Vagina (tissue), 2 donors: Measurements from ENCODE around the gene WNT2B. TPM values are rescaled to one million over a fixed set of nuclear protein-coding genes. Genes with fewer than 3 reads are reported as not detected.
"Not testable (repeated sequence)": the region's sequence is repeated elsewhere in the genome, so short reads cannot be mapped to it uniquely, and the experiment has no call there.

ENCODE experiments used
- DNase-seq, 2 donors: peaks; one replicate each; pipeline ENCODE4 v3.0.0-alpha.2; 2017; ENCODE audit errors: extremely low spot score in 2 of 2
- H3K27ac ChIP-seq: fragments of 200-600 bp; sonication (generic); one replicate; pipeline ENCODE4 v1.5.1; 2019
- H3K27me3 ChIP-seq: fragments of 200-600 bp; sonication (generic); one replicate; pipeline ENCODE4 v1.5.1; 2019
- H3K36me3 ChIP-seq, 2 donors: fragments of 200-600 bp; sonication (generic); one replicate each; pipeline ENCODE4 v1.5.1; 2017 to 2019
- H3K4me1 ChIP-seq: fragments of 200-600 bp; sonication (generic); one replicate; pipeline ENCODE4 v1.5.1; 2019
- H3K4me3 ChIP-seq, 2 donors: fragments of 200-600 bp; sonication (generic); 1 replicate in 1 of 2; 2 replicates in 1 of 2; pipeline ENCODE4 v1.5.1; 2016 to 2019
- H3K9me3 ChIP-seq: fragments of 200-600 bp; sonication (generic); one replicate; pipeline ENCODE4 v1.5.1; 2019
- CTCF ChIP-seq, 3 experiments: fragments of 450-650 bp in 2 of 3; fragments of 200-600 bp in 1 of 3; sonication (generic) in 1 of 3; IDR thresholded peaks; one replicate each; pipeline ENCODE4 v1.5.1; 2017 to 2019; ENCODE audit warnings: antibody characterized with exemption in 3 of 3, mild to moderate bottlenecking in 2 of 3, moderate library complexity in 2 of 3
- POLR2A ChIP-seq, 2 donors: fragments of 450-650 bp; IDR thresholded peaks; one replicate each; pipeline ENCODE4 v1.6.1; 2017; ENCODE audit warnings: antibody characterized with exemption in 2 of 2, mild to moderate bottlenecking in 2 of 2, moderate library complexity in 2 of 2
- POLR2AphosphoS5 ChIP-seq, 2 donors: sonication (generic); formaldehyde crosslinking; IDR thresholded peaks; one replicate each; pipeline ENCODE4 v1.9.0; 2017; ENCODE audit warnings: antibody characterized with exemption in 2 of 2, mild to moderate bottlenecking in 2 of 2, low read depth in 1 of 2; ENCODE audit not compliant: insufficient read depth in 1 of 2
- intact Hi-C: fragments of 100-400 bp; cut with DNase I; formaldehyde crosslinking; loops from one replicate; pipeline ENCODE4 v1.15.1; 2023
- total RNA-seq: library from RNA; depleted of rRNA; stranded (reverse); fragments of >200 nt; gene quantifications from one replicate; pipeline ENCODE4 v1.2.3, GENCODE V29; 2016

Gene WNT2B
- total RNA-seq, 1 donor from 2014 or later: 16.0 TPM

- no peaks in the 10 kb centered on the region for H3K27me3 ChIP-seq
- peak overlapping the region; percentile 81 for H3K27ac ChIP-seq
- H3K9me3 ChIP-seq: no peaks in the 10 kb centered on the region
- no peak for TF ChIP-seq POLR2A (IDR thresholded peaks at IDR 0.05)
- TF ChIP-seq POLR2AphosphoS5 (IDR thresholded peaks at IDR 0.05; ENCODE audit: insufficient read depth in 1 of 2, low read depth in 1 of 2): peak; percentile 79 to 86
- TF ChIP-seq CTCF (IDR thresholded peaks at IDR 0.05): peak; percentile 87 to 94 (median 92)
- peak in 1 of 2 donors; percentile 96 for DNase-seq
- H3K36me3 ChIP-seq: no peaks in the 10 kb centered on the region
- intact Hi-C loops: no loop called here
- H3K4me1 ChIP-seq: peaks cover 55% of the 10 kb centered on the region
- H3K4me3 ChIP-seq: peak overlapping the region; percentile 33 to 35
Observed at GRCh38 chr1:112466078-112466660, 42.6 kb upstream of the WNT2B start.

GRCh38 chr1:112470324-112470723 is 38.4 kb upstream of the WNT2B start:
- peaks cover 17% of the 10 kb centered on the region for H3K4me1 ChIP-seq
- H3K27ac ChIP-seq, H3K9me3 ChIP-seq, intact Hi-C loops, DNase-seq, H3K36me3 ChIP-seq, H3K27me3 ChIP-seq, H3K4me3 ChIP-seq: not testable (repeated sequence)

GRCh38 chr1:112470966-112471365 is 37.8 kb upstream of the WNT2B start:
- Histone ChIP-seq H3K4me3 (no peak overlapping the region), H3K4me1 (peaks cover 10% of the 10 kb centered on the region), H3K36me3 (no peaks in the 10 kb centered on the region), H3K9me3 (no peaks in the 10 kb centered on the region), H3K27me3 (no peaks in the 10 kb centered on the region), H3K27ac (no peak overlapping the region)
- TF ChIP-seq CTCF (IDR thresholded peaks at IDR 0.05) (no peak), POLR2AphosphoS5 (IDR thresholded peaks at IDR 0.05; ENCODE audit: insufficient read depth in 1 of 2, low read depth in 1 of 2) (no peak), POLR2A (IDR thresholded peaks at IDR 0.05) (no peak)
- intact Hi-C loops: no loop called here
- DNase-seq: no peak

GRCh38 chr1:112472142-112472541 is 36.6 kb upstream of the WNT2B start:
- Histone ChIP-seq H3K36me3 (no peaks in the 10 kb centered on the region), H3K4me3 (no peak overlapping the region), H3K27ac (no peak overlapping the region), H3K9me3 (no peaks in the 10 kb centered on the region), H3K27me3 (no peaks in the 10 kb centered on the region), H3K4me1 (no peaks in the 10 kb centered on the region)
- intact Hi-C loops: no loop called here
- no peak for DNase-seq
- TF ChIP-seq POLR2A (IDR thresholded peaks at IDR 0.05): no peak
- TF ChIP-seq CTCF (IDR thresholded peaks at IDR 0.05): no peak
- no peak for TF ChIP-seq POLR2AphosphoS5 (IDR thresholded peaks at IDR 0.05; ENCODE audit: insufficient read depth in 1 of 2, low read depth in 1 of 2)

- Histone ChIP-seq H3K27me3 (no peaks in the 10 kb centered on the region), H3K4me1 (no peaks in the 10 kb centered on the region), H3K27ac (no peak overlapping the region), H3K36me3 (no peaks in the 10 kb centered on the region), H3K9me3 (peaks cover 9% of the 10 kb centered on the region), H3K4me3 (no peak overlapping the region)
- intact Hi-C loops: no loop called here
- DNase-seq: no peak
- TF ChIP-seq CTCF (IDR thresholded peaks at IDR 0.05) (no peak), POLR2A (IDR thresholded peaks at IDR 0.05) (no peak), POLR2AphosphoS5 (IDR thresholded peaks at IDR 0.05; ENCODE audit: insufficient read depth in 1 of 2, low read depth in 1 of 2) (no peak)
Observed at GRCh38 chr1:112477550-112477949, 31.2 kb upstream of the WNT2B start.
